Smooth muscle cell (in vitro differentiated cells): ENCODE measurements around the gene THSD4. TPM values are rescaled to one million over a fixed set of nuclear protein-coding genes. Genes with fewer than 3 reads are reported as not detected.

Experiments
- DNase-seq: peaks from one replicate; lab custom pipeline; 2025; ENCODE audit not compliant: unreplicated experiment; lab: John Stamatoyannopoulos, UW
- H2AFZ ChIP-seq: fragments of 200-600 bp; sonication (generic); 2 replicates; pipeline ENCODE4 v1.6.0; 2016; ENCODE audit warnings: antibody characterized with exemption, low read depth, mild to moderate bottlenecking
- H3F3A ChIP-seq: fragments of 200-600 bp; sonication (generic); 2 replicates; pipeline ENCODE4 v1.6.0; 2017; ENCODE audit warnings: antibody characterized with exemption, low read depth
- H3K27ac ChIP-seq: fragments of 200-600 bp; sonication (generic); 2 replicates; pipeline ENCODE4 v1.5.1; 2016; ENCODE audit warnings: low read depth, mild to moderate bottlenecking
- H3K27me3 ChIP-seq: fragments of 200-600 bp; sonication (generic); 2 replicates; pipeline ENCODE4 v1.6.1; 2016; ENCODE audit warnings: low read depth, mild to moderate bottlenecking
- H3K36me3 ChIP-seq: fragments of 200-600 bp; sonication (generic); 2 replicates; pipeline ENCODE4 v1.5.1; 2016; ENCODE audit warnings: low read depth
- H3K4me1 ChIP-seq: fragments of 200-600 bp; sonication (generic); 2 replicates; pipeline ENCODE4 v1.5.1; 2016; ENCODE audit warnings: low read depth
- H3K4me2 ChIP-seq: fragments of 200-600 bp; sonication (generic); 2 replicates; pipeline ENCODE4 v1.6.0; 2016; ENCODE audit warnings: mild to moderate bottlenecking
- H3K4me3 ChIP-seq: fragments of 200-600 bp; sonication (generic); 2 replicates; pipeline ENCODE4 v1.5.1; 2016; ENCODE audit warnings: mild to moderate bottlenecking
- H3K79me2 ChIP-seq: fragments of 200-600 bp; sonication (generic); 2 replicates; pipeline ENCODE4 v1.6.0; 2016; ENCODE audit warnings: low read depth, mild to moderate bottlenecking
- H3K9ac ChIP-seq: fragments of 200-600 bp; sonication (generic); 2 replicates; pipeline ENCODE4 v1.6.0; 2016; ENCODE audit warnings: low read depth
- H3K9me3 ChIP-seq: fragments of 200-600 bp; sonication (generic); replicated peaks from 2 replicates; pipeline ENCODE4 v1.5.1; 2016; ENCODE audit warnings: low read depth
- H4K20me1 ChIP-seq: fragments of 200-600 bp; sonication (generic); 2 replicates; pipeline ENCODE4 v1.6.0; 2016; ENCODE audit warnings: low read depth
- CTCF ChIP-seq: fragments of 200-600 bp; sonication (generic); IDR thresholded peaks from 2 replicates; pipeline ENCODE4 v1.5.1; 2017; ENCODE audit warnings: borderline replicate concordance, mild to moderate bottlenecking, antibody characterized with exemption; ENCODE audit not compliant: insufficient read depth, poor library complexity, severe bottlenecking
- WGBS: methylation state at CpG from one replicate; pipeline ENCODE4 v1.1.7; 2016; ENCODE audit warnings: low lambda C conversion rate; 5-methylcytosine and 5-hydroxymethylcytosine counted together
- polyA plus RNA-seq: library from polyadenylated mRNA; unstranded; fragments of >200 nt; fragmentation: Nextera tagmentation; extraction: Ambion mirVana; gene quantifications from 2 replicates; pipeline ENCODE4 v1.2.1, GENCODE V29; 2016
- total RNA-seq: library from RNA; depleted of rRNA; stranded (reverse); fragments of >200 nt; gene quantifications from 2 replicates; pipeline ENCODE4 v1.2.3, GENCODE V29; 2014

The THSD4 gene
- total and polyA plus RNA-seq, 2 experiments from 2014 or later: 2.5 to 4.1 TPM

- Histone ChIP-seq H3K4me3 (no peak overlapping the region), H3K27ac (no peak overlapping the region), H4K20me1 (no peaks in the 10 kb centered on the region), H3K4me1 (no peaks in the 10 kb centered on the region), H3K9me3 (no peaks in the 10 kb centered on the region), H3F3A (no peaks in the 10 kb centered on the region), H3K79me2 (no peaks in the 10 kb centered on the region), H3K36me3 (no peaks in the 10 kb centered on the region), H2AFZ (no peak overlapping the region), H3K27me3 (no peaks in the 10 kb centered on the region), H3K4me2 (no peak overlapping the region), H3K9ac (no peak overlapping the region)
- TF ChIP-seq CTCF: no peak
- no peak for DNase-seq
- WGBS: 94% methylated on average over 5 of the region's 5 CpGs
Observed at GRCh38 chr15:71352125-71352524, 236.9 kb downstream of the THSD4 start.

GRCh38 chr15:71352765-71353164, 237.5 kb downstream of the THSD4 start:
- no peak for TF ChIP-seq CTCF
- no peaks in the 10 kb centered on the region for H3K79me2 ChIP-seq
- no peak overlapping the region for H2AFZ ChIP-seq
- peaks cover 4% of the 10 kb centered on the region for H3K4me1 ChIP-seq
- H3K36me3 ChIP-seq: no peaks in the 10 kb centered on the region
- no peaks in the 10 kb centered on the region for H3K9me3 ChIP-seq
- H3K4me3 ChIP-seq: no peak overlapping the region
- H3K27me3 ChIP-seq: no peaks in the 10 kb centered on the region
- 91% methylated on average over 6 of the region's 6 CpGs for WGBS
- no peak overlapping the region for H3K4me2 ChIP-seq
- no peaks in the 10 kb centered on the region for H4K20me1 ChIP-seq
- H3K27ac ChIP-seq: no peak overlapping the region
- no peaks in the 10 kb centered on the region for H3F3A ChIP-seq
- H3K9ac ChIP-seq: no peak overlapping the region
- no peak for DNase-seq

- H4K20me1 ChIP-seq: no peaks in the 10 kb centered on the region
- 98% methylated on average over 2 of the region's 2 CpGs for WGBS
- no peak overlapping the region for H3K4me2 ChIP-seq
- no peak overlapping the region for H2AFZ ChIP-seq
- no peaks in the 10 kb centered on the region for H3K9me3 ChIP-seq
- DNase-seq: no peak
- no peak overlapping the region for H3K4me3 ChIP-seq
- H3K9ac ChIP-seq: no peak overlapping the region
- H3K27me3 ChIP-seq: no peaks in the 10 kb centered on the region
- no peaks in the 10 kb centered on the region for H3K79me2 ChIP-seq
- peaks cover 5% of the 10 kb centered on the region for H3K4me1 ChIP-seq
- H3K27ac ChIP-seq: no peak overlapping the region
- no peaks in the 10 kb centered on the region for H3K36me3 ChIP-seq
- no peak for TF ChIP-seq CTCF
- no peaks in the 10 kb centered on the region for H3F3A ChIP-seq
Observed at GRCh38 chr15:71353171-71353570, 237.9 kb downstream of the THSD4 start.

GRCh38 chr15:71355268-71355667, 240.0 kb downstream of the THSD4 start:
- H3F3A ChIP-seq: no peaks in the 10 kb centered on the region
- H4K20me1 ChIP-seq: no peaks in the 10 kb centered on the region
- H3K9ac ChIP-seq: no peak overlapping the region
- H3K79me2 ChIP-seq: no peaks in the 10 kb centered on the region
- no peak overlapping the region for H2AFZ ChIP-seq
- DNase-seq: no peak
- whole genome bisulfite sequencing: 97% methylated on average over 3 of the region's 3 CpGs
- no peaks in the 10 kb centered on the region for H3K36me3 ChIP-seq
- H3K9me3 ChIP-seq: no peaks in the 10 kb centered on the region
- H3K4me1 ChIP-seq: peaks cover 5% of the 10 kb centered on the region
- no peaks in the 10 kb centered on the region for H3K27me3 ChIP-seq
- H3K4me3 ChIP-seq: no peak overlapping the region
- H3K27ac ChIP-seq: no peak overlapping the region
- no peak for TF ChIP-seq CTCF
- H3K4me2 ChIP-seq: no peak overlapping the region
